BE2C (cell line): ENCODE results near the gene CCDC152. TPM values are rescaled to one million over a fixed set of nuclear protein-coding genes. Genes with fewer than 3 reads are reported as not detected.
"Not testable (repeated sequence)": the region's sequence is repeated elsewhere in the genome, so short reads cannot be mapped to it uniquely, and the experiment has no call there.

Experiments used
- DNase-seq: peaks from one replicate; pipeline ENCODE4 v3.0.0-alpha.2; 2020
- H3K27me3 ChIP-seq: fragments of 250-450 bp; sonication (Bioruptor Pico); 2 replicates; pipeline ENCODE4 v1.5.1; 2020; ENCODE audit warnings: mild to moderate bottlenecking
- H3K36me3 ChIP-seq: fragments of 250-450 bp; sonication (Bioruptor Pico); 2 replicates; pipeline ENCODE4 v1.5.1; 2020; ENCODE audit warnings: mild to moderate bottlenecking
- H3K4me1 ChIP-seq: fragments of 250-450 bp; sonication (Bioruptor Pico); 2 replicates; pipeline ENCODE4 v1.5.1; 2020
- H3K4me3 ChIP-seq: 2 replicates; pipeline ENCODE4 v1.5.1; 2011; ENCODE audit warnings: low read depth, low read length
- H3K9me3 ChIP-seq: fragments of 250-450 bp; sonication (Bioruptor Pico); 2 replicates; pipeline ENCODE4 v1.5.1; 2020
- polyA plus RNA-seq: library from polyadenylated mRNA; unstranded; fragments of >200 nt; gene quantifications from one replicate; pipeline ENCODE4 v1.2.1, GENCODE V29; 2012; ENCODE audit warnings: low read depth, missing spikeins; ENCODE audit not compliant: insufficient read length, insufficient read depth
- TF ChIP-seq, protein P1 (sequence below): IDR thresholded peaks from 2 replicates; pipeline ENCODE4 v1.5.1; 2012; ENCODE audit warnings: mild to moderate bottlenecking, low read depth, low read length

The CCDC152 gene, protein sequence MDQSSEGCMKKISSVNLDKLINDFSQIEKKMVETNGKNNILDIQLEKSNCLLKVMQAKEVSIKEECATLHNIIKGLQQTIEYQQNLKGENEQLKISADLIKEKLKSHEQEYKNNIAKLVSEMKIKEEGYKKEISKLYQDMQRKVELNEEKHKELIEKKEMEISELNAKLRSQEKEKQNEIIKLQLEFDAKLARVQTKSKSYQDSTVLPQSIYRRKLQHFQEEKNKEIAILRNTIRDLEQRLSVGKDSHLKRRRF
- 0.46 TPM for polyA plus RNA-seq

DNA sequence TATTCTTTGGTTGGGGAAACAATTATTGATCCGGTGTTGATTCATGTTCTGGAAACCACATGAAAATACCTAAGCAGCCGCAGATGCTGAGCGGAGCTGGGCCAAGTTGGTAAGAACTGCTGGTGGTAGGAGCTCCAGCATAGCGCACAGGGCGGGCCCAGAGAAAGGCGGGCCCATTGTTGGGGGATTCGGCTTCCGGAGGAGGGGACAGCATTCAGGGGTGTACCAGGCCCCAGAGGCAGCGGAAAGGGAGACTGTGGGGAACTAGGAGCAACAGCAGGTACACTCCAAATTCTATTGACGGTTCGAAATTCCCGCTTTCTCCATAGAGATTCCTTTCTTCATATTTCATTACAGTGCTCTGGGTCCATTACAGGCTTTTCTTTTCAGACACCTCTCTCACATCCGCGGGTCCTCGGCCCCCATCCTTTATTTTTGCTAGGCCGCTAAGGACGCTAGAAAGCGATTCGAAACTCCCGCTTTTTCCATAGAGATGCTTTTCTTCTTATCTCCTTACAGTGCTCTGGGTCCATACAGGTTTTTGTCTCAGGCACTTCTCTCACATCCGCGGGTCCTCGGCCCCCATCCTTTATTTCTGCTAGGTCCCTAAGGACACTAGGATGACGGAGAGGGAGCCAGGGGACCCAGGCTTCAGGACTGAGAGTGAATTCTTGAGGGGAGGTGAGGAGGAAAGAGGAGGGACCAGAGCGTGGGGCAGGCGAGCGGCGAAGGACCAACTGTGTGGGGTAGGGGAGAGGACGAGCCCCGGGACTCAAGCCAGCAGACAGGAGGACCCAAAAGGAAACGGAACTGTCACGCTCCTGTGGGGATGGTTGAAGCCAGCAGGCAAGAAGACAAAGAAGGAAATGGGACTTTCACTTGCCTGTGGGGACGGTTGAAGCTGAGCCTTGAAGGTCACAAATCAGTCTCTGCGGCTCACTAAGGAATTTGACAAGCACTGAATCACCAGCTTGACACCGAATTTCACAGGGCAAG is at the start of gene CCDC152:
Gene CCDC152 (plus strand): TSS at position 213 of the 996 bp plus-strand sequence. CDS start 2,304 bp downstream, outside the sequence.
- TF ChIP-seq, protein P1, sequence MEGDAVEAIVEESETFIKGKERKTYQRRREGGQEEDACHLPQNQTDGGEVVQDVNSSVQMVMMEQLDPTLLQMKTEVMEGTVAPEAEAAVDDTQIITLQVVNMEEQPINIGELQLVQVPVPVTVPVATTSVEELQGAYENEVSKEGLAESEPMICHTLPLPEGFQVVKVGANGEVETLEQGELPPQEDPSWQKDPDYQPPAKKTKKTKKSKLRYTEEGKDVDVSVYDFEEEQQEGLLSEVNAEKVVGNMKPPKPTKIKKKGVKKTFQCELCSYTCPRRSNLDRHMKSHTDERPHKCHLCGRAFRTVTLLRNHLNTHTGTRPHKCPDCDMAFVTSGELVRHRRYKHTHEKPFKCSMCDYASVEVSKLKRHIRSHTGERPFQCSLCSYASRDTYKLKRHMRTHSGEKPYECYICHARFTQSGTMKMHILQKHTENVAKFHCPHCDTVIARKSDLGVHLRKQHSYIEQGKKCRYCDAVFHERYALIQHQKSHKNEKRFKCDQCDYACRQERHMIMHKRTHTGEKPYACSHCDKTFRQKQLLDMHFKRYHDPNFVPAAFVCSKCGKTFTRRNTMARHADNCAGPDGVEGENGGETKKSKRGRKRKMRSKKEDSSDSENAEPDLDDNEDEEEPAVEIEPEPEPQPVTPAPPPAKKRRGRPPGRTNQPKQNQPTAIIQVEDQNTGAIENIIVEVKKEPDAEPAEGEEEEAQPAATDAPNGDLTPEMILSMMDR, result no peak
- no peaks in the 10 kb centered on the region for H3K36me3 ChIP-seq
- H3K4me3 ChIP-seq, result no peak within 1 kb of the TSS
- H3K9me3 ChIP-seq, result no peaks in the 10 kb centered on the region
- DNase-seq, result no peak
- H3K4me1 ChIP-seq, result no peaks in the 10 kb centered on the region
- no peaks in the 10 kb centered on the region for H3K27me3 ChIP-seq

DNA sequence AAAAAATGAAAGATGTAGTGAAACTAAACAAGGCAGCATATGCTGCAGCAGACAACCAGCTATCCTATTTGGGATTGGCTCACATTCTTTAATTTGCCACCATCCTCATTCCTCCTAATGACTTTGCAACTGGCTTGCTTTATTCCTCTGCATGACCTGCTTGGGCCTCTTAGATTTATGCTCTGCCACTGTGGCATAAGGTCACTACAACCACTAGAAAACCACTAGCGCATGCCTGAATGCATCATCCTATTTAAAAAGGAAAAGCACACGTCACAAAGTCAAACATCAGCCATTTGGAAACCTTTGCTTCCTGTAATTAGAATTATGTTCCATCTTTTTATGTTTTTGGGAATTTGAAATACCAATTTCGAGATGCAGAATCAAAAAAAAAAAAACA is 40.8 kb upstream of the CCDC152 start:
- H3K27me3 ChIP-seq, result no peaks in the 10 kb centered on the region
- no peak overlapping the region for H3K4me3 ChIP-seq
- no peaks in the 10 kb centered on the region for H3K4me1 ChIP-seq
- no peaks in the 10 kb centered on the region for H3K36me3 ChIP-seq
- no peaks in the 10 kb centered on the region for H3K9me3 ChIP-seq
- TF ChIP-seq, protein P1, result no peak
- DNase-seq, result no peak

DNA sequence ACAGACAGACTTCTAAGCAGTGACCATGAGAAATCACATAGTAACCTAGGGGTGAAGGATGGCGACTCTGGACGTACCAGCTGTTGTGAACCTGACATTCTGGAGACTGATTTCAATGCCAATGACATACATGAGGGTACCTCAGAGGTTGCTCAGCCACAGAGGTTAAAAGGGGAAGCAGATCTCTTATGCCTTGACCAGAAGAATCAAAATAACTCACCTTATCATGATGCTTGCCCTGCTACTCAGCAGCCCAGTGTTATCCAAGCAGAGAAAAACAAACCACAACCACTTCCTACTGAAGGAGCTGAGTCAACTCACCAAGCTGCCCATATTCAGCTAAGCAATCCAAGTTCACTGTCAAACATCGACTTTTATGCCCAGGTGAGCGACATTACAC is 38.0 kb upstream of the CCDC152 start:
- no peaks in the 10 kb centered on the region for H3K4me1 ChIP-seq
- no peak for DNase-seq
- TF ChIP-seq, protein P1, result no peak

DNA sequence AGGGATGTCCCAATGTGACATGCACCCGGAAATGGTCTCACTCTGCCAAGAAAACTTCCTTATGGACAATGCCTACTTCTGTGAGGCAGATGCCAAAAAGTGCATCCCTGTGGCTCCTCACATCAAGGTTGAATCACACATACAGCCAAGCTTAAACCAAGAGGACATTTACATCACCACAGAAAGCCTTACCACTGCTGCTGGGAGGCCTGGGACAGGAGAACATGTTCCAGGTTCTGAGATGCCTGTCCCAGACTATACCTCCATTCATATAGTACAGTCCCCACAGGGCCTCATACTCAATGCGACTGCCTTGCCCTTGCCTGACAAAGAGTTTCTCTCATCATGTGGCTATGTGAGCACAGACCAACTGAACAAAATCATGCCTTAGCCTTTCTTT is 37.6 kb upstream of the CCDC152 start:
- no peaks in the 10 kb centered on the region for H3K36me3 ChIP-seq
- H3K9me3 ChIP-seq, result no peaks in the 10 kb centered on the region
- no peaks in the 10 kb centered on the region for H3K4me1 ChIP-seq
- no peak overlapping the region for H3K4me3 ChIP-seq
- no peaks in the 10 kb centered on the region for H3K27me3 ChIP-seq
- TF ChIP-seq, protein P1, result no peak
- DNase-seq, result no peak

More for the DNA sequence above, 38.0 kb upstream of the CCDC152 start:
- Histone ChIP-seq H3K9me3 (no peaks in the 10 kb centered on the region), H3K4me3 (no peak overlapping the region), H3K36me3 (no peaks in the 10 kb centered on the region), H3K27me3 (no peaks in the 10 kb centered on the region)

DNA sequence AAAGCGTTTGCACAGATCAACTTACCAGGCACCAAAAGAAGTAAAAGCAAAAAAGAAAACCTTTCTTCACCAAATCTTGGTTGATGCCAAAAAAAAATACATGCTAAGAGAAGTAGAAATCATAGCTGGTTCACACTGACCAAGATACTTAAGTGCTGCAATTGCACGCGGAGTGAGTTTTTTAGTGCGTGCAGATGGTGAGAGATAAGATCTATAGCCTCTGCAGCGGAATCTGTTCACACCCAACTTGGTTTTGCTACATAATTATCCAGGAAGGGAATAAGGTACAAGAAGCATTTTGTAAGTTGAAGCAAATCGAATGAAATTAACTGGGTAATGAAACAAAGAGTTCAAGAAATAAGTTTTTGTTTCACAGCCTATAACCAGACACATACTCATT is 36.4 kb upstream of the CCDC152 start:
- DNase-seq, result no peak
- Histone ChIP-seq H3K27me3 (no peaks in the 10 kb centered on the region), H3K4me3 (no peak overlapping the region), H3K4me1 (no peaks in the 10 kb centered on the region), H3K36me3 (no peaks in the 10 kb centered on the region), H3K9me3 (no peaks in the 10 kb centered on the region)
- TF ChIP-seq, protein P1, result no peak

DNA sequence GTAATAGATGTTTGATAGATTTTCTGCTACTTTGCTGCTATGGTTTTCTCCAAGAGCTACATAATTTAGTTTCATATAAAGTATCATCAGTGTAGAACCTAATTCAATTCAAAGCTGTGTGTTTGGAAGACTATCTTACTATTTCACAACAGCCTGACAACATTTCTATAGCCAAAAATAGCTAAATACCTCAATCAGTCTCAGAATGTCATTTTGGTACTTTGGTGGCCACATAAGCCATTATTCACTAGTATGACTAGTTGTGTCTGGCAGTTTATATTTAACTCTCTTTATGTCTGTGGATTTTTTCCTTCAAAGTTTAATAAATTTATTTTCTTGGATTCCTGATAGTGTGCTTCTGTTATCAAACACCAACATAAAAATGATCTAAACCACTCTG is 35.1 kb upstream of the CCDC152 start:
- TF ChIP-seq, protein P1, result no peak
- Histone ChIP-seq H3K9me3 (no peaks in the 10 kb centered on the region), H3K36me3 (no peaks in the 10 kb centered on the region), H3K4me3 (no peak overlapping the region), H3K4me1 (no peaks in the 10 kb centered on the region), H3K27me3 (no peaks in the 10 kb centered on the region)
- DNase-seq, result no peak

DNA sequence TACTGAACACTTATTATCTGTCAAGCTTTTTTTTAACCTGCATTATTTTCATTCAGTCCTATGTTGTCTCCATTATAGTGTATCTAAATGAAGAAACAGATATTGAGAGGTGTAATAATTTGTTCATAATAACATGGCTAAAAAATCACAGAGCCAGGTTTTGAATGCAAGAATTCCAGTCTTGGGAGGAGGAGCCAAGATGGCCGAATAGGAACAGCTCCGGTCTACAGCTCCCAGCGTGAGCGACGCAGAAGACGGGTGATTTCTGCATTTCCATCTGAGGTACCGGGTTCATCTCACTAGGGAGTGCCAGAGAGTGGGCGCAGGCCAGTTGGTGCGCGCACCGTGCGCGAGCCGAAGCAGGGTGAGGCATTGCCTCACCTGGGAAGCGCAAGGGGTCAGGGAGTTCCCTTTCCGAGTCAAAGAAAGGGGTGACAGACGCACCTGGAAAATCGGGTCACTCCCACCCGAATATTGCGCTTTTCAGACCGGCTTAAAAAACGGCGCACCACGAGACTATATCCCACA is 22.0 kb upstream of the CCDC152 start:
- H3K4me1 ChIP-seq, H3K27me3 ChIP-seq, DNase-seq, H3K36me3 ChIP-seq, H3K9me3 ChIP-seq, H3K4me3 ChIP-seq: not testable (repeated sequence)
